H1 (cell line): Measurements from ENCODE around the gene ACTL8. TPM values are rescaled to one million over a fixed set of nuclear protein-coding genes. Genes with fewer than 3 reads are reported as not detected.

ENCODE experiments used
- CTCF ChIA-PET: fragments of 300-600 bp; sonication (Branson Sonifier 250); formaldehyde crosslinking; loops from one replicate; lab custom pipeline; 2021; ENCODE audit not compliant: partially characterized antibody; lab: Charles Lee
- POLR2A ChIA-PET: fragments of 300-600 bp; sonication (Branson Sonifier 250); formaldehyde crosslinking; loops from one replicate; lab custom pipeline; 2021; ENCODE audit warnings: inconsistent platforms; ENCODE audit not compliant: partially characterized antibody; lab: Charles Lee
- DNase-seq, 2 experiments: peaks; one replicate each; pipeline versions ENCODE4 v3.0.0 to v3.0.0-alpha.2; 2010 to 2022; ENCODE audit warnings: low spot score in 2 of 2, low read depth in 1 of 2, mixed read lengths in 1 of 2
- FAIRE-seq: peaks from 2 replicates; lab custom pipeline; 2011; peaks lifted over from hg19 to GRCh38; lab: Jason Lieb, UNC
- H2AFZ ChIP-seq: 2 replicates; pipeline ENCODE4 v1.8.1; 2012; ENCODE audit warnings: low read length, inconsistent platforms
- H2AK5ac ChIP-seq: 2 replicates; pipeline ENCODE4 v1.6.1; 2013; ENCODE audit warnings: low read depth, low read length
- H2BK120ac ChIP-seq: replicated peaks from 2 replicates; pipeline ENCODE3; 2013; ENCODE audit warnings: low read depth, low read length, inconsistent platforms
- H2BK12ac ChIP-seq: 2 replicates; pipeline ENCODE4 v1.6.1; 2013; ENCODE audit warnings: low read depth, low read length
- H2BK15ac ChIP-seq: 2 replicates; pipeline ENCODE4 v1.6.1; 2013; ENCODE audit warnings: low read length
- H2BK20ac ChIP-seq: 2 replicates; pipeline ENCODE4 v1.6.1; 2013; ENCODE audit warnings: low read length
- H2BK5ac ChIP-seq: 2 replicates; pipeline ENCODE4 v1.6.1; 2013; ENCODE audit warnings: low read depth, low read length
- H3K14ac ChIP-seq: 2 replicates; pipeline ENCODE4 v1.6.1; 2013; ENCODE audit warnings: inconsistent platforms; ENCODE audit not compliant: insufficient read length
- H3K18ac ChIP-seq: 2 replicates; pipeline ENCODE4 v1.6.1; 2013; ENCODE audit warnings: low read length; ENCODE audit errors: extremely low read depth
- H3K23ac ChIP-seq: 2 replicates; pipeline ENCODE4 v1.6.1; 2013; ENCODE audit warnings: inconsistent platforms; ENCODE audit not compliant: insufficient read length
- H3K23me2 ChIP-seq: 2 replicates; pipeline ENCODE4 v1.6.1; 2013; ENCODE audit warnings: low read depth, low read length
- H3K27ac ChIP-seq: 2 replicates; pipeline ENCODE4 v1.6.1; 2011; ENCODE audit warnings: low read depth, low read length, inconsistent platforms
- H3K27me3 ChIP-seq, 4 experiments: replicated peaks in 1 of 4; 1 replicate in 1 of 4; 2 replicates in 3 of 4; pipeline versions ENCODE4 v1.6.1 to v1.8.1; 2011 to 2013; ENCODE audit warnings: low read length in 3 of 4, mild to moderate bottlenecking in 3 of 4, inconsistent platforms in 2 of 4, mixed read lengths in 2 of 4, moderate library complexity in 1 of 4; ENCODE audit not compliant: control insufficient read depth in 3 of 4, insufficient read depth in 3 of 4; ENCODE audit errors: extremely low read depth in 1 of 4
- H3K36me3 ChIP-seq, 4 experiments: 2 replicates each; pipeline versions ENCODE4 v1.6.1 to v1.8.1; 2011 to 2013; ENCODE audit warnings: mild to moderate bottlenecking in 4 of 4, low read length in 3 of 4, moderate library complexity in 2 of 4, control low read depth in 1 of 4, inconsistent platforms in 1 of 4; ENCODE audit not compliant: insufficient read depth in 4 of 4, control insufficient read depth in 2 of 4
- H3K4ac ChIP-seq: replicated peaks from 2 replicates; pipeline ENCODE3; 2013; ENCODE audit warnings: low read length, low read depth, mixed read lengths, inconsistent platforms; ENCODE audit not compliant: insufficient read length
- H3K4me1 ChIP-seq, 4 experiments: replicated peaks in 1 of 4; 1 replicate in 1 of 4; 2 replicates in 3 of 4; pipeline versions ENCODE4 v1.6.1 to v1.8.1; 2011 to 2013; ENCODE audit warnings: low read length in 3 of 4, inconsistent platforms in 2 of 4, mixed read lengths in 1 of 4; ENCODE audit not compliant: insufficient read depth in 4 of 4, control insufficient read depth in 3 of 4
- H3K4me2 ChIP-seq, 2 experiments: 2 replicates each; pipeline versions ENCODE4 v1.6.1 to v1.8.1; 2011 to 2013; ENCODE audit warnings: low read depth in 2 of 2, low read length in 2 of 2, control low read depth in 1 of 2, inconsistent platforms in 1 of 2, mild to moderate bottlenecking in 1 of 2; ENCODE audit not compliant: insufficient read depth in 1 of 2
- H3K4me3 ChIP-seq, 4 experiments: fragments of 200-600, 300-600 bp in 1 of 4; sonication (generic), shearing (Covaris generic), sonication (Bioruptor Twin) in 1 of 4; 2 replicates each; pipeline versions ENCODE4 v1.5.1 to v1.8.1; 2011 to 2016; ENCODE audit warnings: low read length in 4 of 4, low read depth in 3 of 4, control low read depth in 2 of 4, inconsistent platforms in 2 of 4, mild to moderate bottlenecking in 2 of 4, mixed read lengths in 1 of 4, moderate library complexity in 1 of 4; ENCODE audit not compliant: insufficient read depth in 2 of 4; ENCODE audit errors: extremely low read depth in 1 of 4
- H3K56ac ChIP-seq: replicated peaks from 2 replicates; pipeline ENCODE3; 2013; ENCODE audit warnings: low read depth, mild to moderate bottlenecking, mixed read lengths, low read length, inconsistent platforms; ENCODE audit not compliant: insufficient read length
- H3K79me1 ChIP-seq: 2 replicates; pipeline ENCODE4 v1.6.1; 2013; ENCODE audit warnings: low read depth, low read length, control low read depth
- H3K79me2 ChIP-seq, 2 experiments: 2 replicates each; pipeline versions ENCODE4 v1.6.1 to v1.8.1; 2012 to 2013; ENCODE audit warnings: low read length in 2 of 2, mild to moderate bottlenecking in 2 of 2, inconsistent platforms in 1 of 2; ENCODE audit not compliant: insufficient read depth in 2 of 2, control insufficient read depth in 1 of 2
- H3K9ac ChIP-seq, 4 experiments: replicated peaks in 1 of 4; 1 replicate in 1 of 4; 2 replicates in 3 of 4; pipeline versions ENCODE4 v1.6.1 to v1.8.1; 2011 to 2013; ENCODE audit warnings: low read depth in 3 of 4, low read length in 3 of 4, control low read depth in 2 of 4, mild to moderate bottlenecking in 2 of 4, moderate library complexity in 2 of 4, inconsistent platforms in 1 of 4; ENCODE audit errors: extremely low read depth in 1 of 4
- H3K9me3 ChIP-seq, 2 experiments: 2 replicates each; pipeline versions ENCODE4 v1.6.1 to v1.8.1; 2012 to 2013; ENCODE audit warnings: mild to moderate bottlenecking in 2 of 2, moderate library complexity in 2 of 2, control low read depth in 1 of 2, inconsistent platforms in 1 of 2, low read depth in 1 of 2, low read length in 1 of 2, mixed read lengths in 1 of 2; ENCODE audit not compliant: insufficient read depth in 2 of 2
- H4K20me1 ChIP-seq, 2 experiments: replicated peaks in 1 of 2; 2 replicates each; pipeline versions ENCODE3 to v1.8.1; 2011 to 2013; ENCODE audit warnings: inconsistent platforms in 2 of 2, low read length in 2 of 2, mild to moderate bottlenecking in 1 of 2; ENCODE audit not compliant: insufficient read depth in 2 of 2, control insufficient read depth in 1 of 2
- H4K5ac ChIP-seq: 2 replicates; pipeline ENCODE4 v1.6.1; 2013; ENCODE audit warnings: low read length, low read depth, mixed read lengths, inconsistent platforms; ENCODE audit not compliant: insufficient read length
- H4K8ac ChIP-seq: 2 replicates; pipeline ENCODE4 v1.8.0; 2013; ENCODE audit warnings: mild to moderate bottlenecking, moderate library complexity, low read length, inconsistent platforms; ENCODE audit not compliant: insufficient read depth; ENCODE audit errors: extremely low read depth
- H4K91ac ChIP-seq: replicated peaks from 2 replicates; pipeline ENCODE3; 2013; ENCODE audit warnings: low read length, mixed read lengths, inconsistent platforms; ENCODE audit not compliant: insufficient read length
- BACH1 ChIP-seq: IDR thresholded peaks from 2 replicates; pipeline ENCODE4 v1.6.1; 2012; ENCODE audit warnings: low read length, improper control_type of control experiment
- CBX8 ChIP-seq: fragments of 300-800, 300-1000 bp; sonication (generic); IDR thresholded peaks from 2 replicates; pipeline ENCODE4 v1.7.1; 2016; ENCODE audit warnings: low read depth, low read length, borderline replicate concordance
- RAD21 ChIP-seq, 2 experiments: IDR thresholded peaks in 1 of 2; conservative IDR thresholded peaks in 1 of 2; 2 replicates each; pipeline ENCODE4 v1.6.1; 2011; ENCODE audit warnings: low read depth in 2 of 2, low read length in 2 of 2, improper control_type of control experiment in 1 of 2, inconsistent platforms in 1 of 2, mild to moderate bottlenecking in 1 of 2, moderate library complexity in 1 of 2
- SP1 ChIP-seq: IDR thresholded peaks from 2 replicates; pipeline ENCODE4 v1.6.1; 2011; ENCODE audit warnings: low read depth, low read length
- TAF7 ChIP-seq: optimal IDR thresholded peaks from 2 replicates; pipeline ENCODE3; 2011; ENCODE audit warnings: low read depth, mild to moderate bottlenecking, inconsistent platforms, low read length, moderate library complexity, borderline replicate concordance
- TCF12 ChIP-seq: IDR thresholded peaks from 2 replicates; pipeline ENCODE4 v1.6.1; 2011; ENCODE audit warnings: low read depth, mild to moderate bottlenecking, low read length
- YY1 ChIP-seq: IDR thresholded peaks from 2 replicates; pipeline ENCODE4 v1.6.1; 2011; ENCODE audit warnings: low read depth, mild to moderate bottlenecking, low read length
- ZNF274 ChIP-seq: IDR thresholded peaks from 2 replicates; pipeline ENCODE4 v1.7.0; 2012; ENCODE audit warnings: low read length, borderline replicate concordance; ENCODE audit errors: extremely low read depth
- WGBS, 2 experiments: shearing (Covaris generic) in 1 of 2; methylation state at CpG; one replicate each; pipeline versions ENCODE4 v1.1.6 to v1.1.7; 2013 to 2015; ENCODE audit warnings: low lambda C conversion rate in 2 of 2, mixed read lengths in 2 of 2, inconsistent platforms in 1 of 2, low coverage in 1 of 2, missing lambda C conversion rate in 1 of 2; ENCODE audit not compliant: insufficient replicate concordance in 2 of 2, insufficient coverage in 1 of 2, insufficient read length in 1 of 2; ENCODE audit errors: extremely low coverage in 1 of 2, missing lambda C conversion rate in 1 of 2; 5-methylcytosine and 5-hydroxymethylcytosine counted together
- polyA plus RNA-seq, 7 experiments: library from polyadenylated mRNA; depleted of rRNA in 3 of 7; stranded (reverse) in 5 of 7; unstranded in 2 of 7; fragments of >200 nt in 5 of 7; fragments of 200-250 nt in 2 of 7; gene quantifications; 1 replicate in 5 of 7; 2 replicates in 1 of 7; 4 replicates in 1 of 7; pipeline versions ENCODE4 v1.2.1 to v1.2.3, GENCODE V29; 2011 to 2013; ENCODE audit warnings: missing spikeins in 2 of 7, mixed read lengths in 2 of 7
- total RNA-seq: library from RNA; stranded (reverse); fragmentation: NEBNext Ultra II Directional; extraction: Animal tissue kit (Norgen Biotek cat#: 25700); gene quantifications from 2 replicates; pipeline ENCODE4 v1.2.1, GENCODE V29; 2021

The ACTL8 gene
- total and polyA plus RNA-seq, 2 of the 8 experiments (the other 6 are each of a cell fraction or from before 2014, with no cell fraction given), result 0.33 to 0.47 TPM

GRCh38 chr1:17741052-17741451, 14.1 kb upstream of the ACTL8 start:
- no peak overlapping the region for H2AK5ac ChIP-seq
- H2BK12ac ChIP-seq, result no peak overlapping the region
- no peaks in the 10 kb centered on the region for H3K79me2 ChIP-seq
- H2BK120ac ChIP-seq, result no peak overlapping the region
- H2BK5ac ChIP-seq, result no peak overlapping the region
- CTCF ChIA-PET, result interaction anchor here (0.6 to 4.1 kb wide), 23 partner anchors 9 to 1459 kb away, joined by 3 to 26 read pairs (median 5); no protein-coding TSS in a partner anchor
- H3K4ac ChIP-seq, result no peak overlapping the region
- no peak overlapping the region for H3K27ac ChIP-seq
- no peak overlapping the region for H3K23ac ChIP-seq
- H3K9ac ChIP-seq, result no peak overlapping the region
- no peak overlapping the region for H2BK15ac ChIP-seq
- no peak overlapping the region for H4K91ac ChIP-seq
- H3K4me1 ChIP-seq, result peaks cover 0 to 9% (median 1%) of the 10 kb centered on the region in 4 experiments; a peak in 5 of 7 replicates
- H4K8ac ChIP-seq, result no peak overlapping the region
- H3K4me3 ChIP-seq, result no peak overlapping the region
- no peak overlapping the region for H2BK20ac ChIP-seq
- no peaks in the 10 kb centered on the region for H3K9me3 ChIP-seq
- no peaks in the 10 kb centered on the region for H4K20me1 ChIP-seq
- H3K36me3 ChIP-seq, result no peaks in the 10 kb centered on the region
- H3K18ac ChIP-seq, result no peak overlapping the region
- H3K79me1 ChIP-seq, result no peaks in the 10 kb centered on the region
- WGBS, 2 experiments, result 86% methylated on average over 5 of the region's 5 CpGs; no CpG with 5 or more reads in 1 of the 2 experiments
- no peak for DNase-seq
- no peak overlapping the region for H3K4me2 ChIP-seq
- H4K5ac ChIP-seq, result no peak overlapping the region
- no peaks in the 10 kb centered on the region for H3K23me2 ChIP-seq
- no peak overlapping the region for H3K56ac ChIP-seq
- POLR2A ChIA-PET, result no interaction called here
- FAIRE-seq, result no peak
- no peak overlapping the region for H3K14ac ChIP-seq
- H3K27me3 ChIP-seq, result no peaks in the 10 kb centered on the region
- H2AFZ ChIP-seq, result no peak overlapping the region
- TF ChIP-seq SP1, result no peak
- TF ChIP-seq CBX8, result no peak
- TF ChIP-seq TAF7, result no peak
- no peak for TF ChIP-seq YY1
- no peak for TF ChIP-seq BACH1
- TF ChIP-seq TCF12, result no peak
- no peak for TF ChIP-seq ZNF274
- peak; percentile 25 to 48; a peak in 3 of 4 replicates for TF ChIP-seq RAD21 (IDR thresholded peaks at IDR 0.05 in 1 of 2, conservative IDR thresholded peaks at IDR 0.05 in 1 of 2; ENCODE audit: low read depth in 2 of 2, low read length in 2 of 2)
